GM21528 (cell line): ENCODE results near the gene CTNND2.
"Not testable (repeated sequence)": the region's sequence is repeated elsewhere in the genome, so short reads cannot be mapped to it uniquely, and the experiment has no call there.

ENCODE experiments used
- ATAC-seq: cut with Tn5 transposase; IDR thresholded peaks from one replicate; pipeline ENCODE4 v1.9.1; 2021; ENCODE audit warnings: mild to moderate bottlenecking, moderate library complexity; ENCODE audit not compliant: unreplicated experiment, low FRiP score

CTNND2 gene

DNA sequence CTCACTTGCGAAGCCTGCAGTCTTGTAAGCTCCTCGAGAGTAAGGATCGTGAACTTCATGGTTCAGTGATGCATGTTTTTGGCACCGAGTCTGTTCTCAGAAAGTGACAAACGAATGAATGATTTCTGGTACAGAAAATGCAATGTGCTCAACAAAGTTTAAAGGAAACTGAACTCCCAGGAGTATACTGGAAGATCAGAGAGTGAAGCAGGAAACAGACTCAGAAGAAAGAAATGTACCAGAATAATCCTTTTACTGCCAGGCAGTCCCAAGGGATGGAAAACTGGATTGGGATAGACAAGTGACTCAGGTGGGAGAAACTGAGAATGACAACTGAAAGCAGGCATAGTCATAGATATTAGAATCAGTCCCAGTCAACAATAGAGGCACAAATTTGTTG is 420.6 kb downstream of the CTNND2 start:
- ATAC-seq: no peak

DNA sequence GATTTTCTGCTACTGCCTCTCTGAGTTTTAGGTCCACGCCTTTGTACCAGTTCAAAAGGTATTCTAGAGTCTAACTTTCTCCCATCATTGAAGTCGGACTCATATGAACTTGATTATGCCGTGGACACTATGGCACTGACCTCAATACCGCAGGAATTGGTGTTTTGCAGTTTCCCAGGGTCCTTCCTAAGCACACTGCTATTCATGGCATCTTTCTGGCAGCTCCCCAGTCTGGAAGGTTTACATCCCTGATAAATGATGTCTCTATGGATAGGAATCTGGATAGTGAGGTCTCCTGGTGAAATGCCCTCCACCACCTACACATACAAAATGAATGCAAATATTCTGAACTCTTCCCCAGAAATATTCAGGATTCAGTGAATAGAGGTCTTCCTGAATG is 422.2 kb downstream of the CTNND2 start:
- no peak for ATAC-seq

DNA sequence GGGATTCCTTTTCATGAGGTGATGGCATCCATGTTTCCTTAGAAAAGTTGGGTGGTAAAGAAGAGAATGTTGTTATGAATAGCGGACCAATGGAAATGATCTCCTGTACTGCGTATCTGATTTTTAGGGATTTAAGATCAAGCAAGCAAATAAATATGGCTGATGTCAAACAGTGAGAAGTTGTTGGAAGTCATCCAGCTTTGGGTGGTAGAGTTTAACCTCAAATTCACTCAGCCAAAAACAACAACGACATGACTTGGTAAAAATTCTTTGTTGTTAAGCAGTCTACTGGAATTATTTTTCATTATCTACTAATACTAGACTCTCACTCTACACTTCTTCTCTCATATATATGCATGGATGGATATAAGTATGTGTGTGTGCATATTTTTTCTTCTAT is 426.5 kb downstream of the CTNND2 start:
- ATAC-seq: no peak

DNA sequence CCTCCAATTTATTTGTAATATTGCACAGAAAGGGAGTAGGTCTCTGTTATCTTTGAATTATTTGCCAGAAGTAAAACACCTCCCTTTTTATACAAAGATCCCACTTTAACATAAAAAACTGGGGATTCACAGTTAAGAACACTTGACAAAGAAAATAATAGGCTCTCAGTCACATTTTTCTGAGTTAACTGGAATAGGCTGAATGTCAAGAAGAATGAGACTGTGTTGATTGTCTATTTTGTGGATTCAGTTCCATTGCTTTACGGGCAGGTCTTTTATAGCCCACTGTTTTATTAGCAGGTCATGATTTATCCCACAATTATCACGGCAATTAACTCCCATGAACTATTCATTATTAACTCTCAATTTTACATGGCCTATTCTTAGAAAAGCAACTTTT is 427.4 kb downstream of the CTNND2 start:
- ATAC-seq: no peak

DNA sequence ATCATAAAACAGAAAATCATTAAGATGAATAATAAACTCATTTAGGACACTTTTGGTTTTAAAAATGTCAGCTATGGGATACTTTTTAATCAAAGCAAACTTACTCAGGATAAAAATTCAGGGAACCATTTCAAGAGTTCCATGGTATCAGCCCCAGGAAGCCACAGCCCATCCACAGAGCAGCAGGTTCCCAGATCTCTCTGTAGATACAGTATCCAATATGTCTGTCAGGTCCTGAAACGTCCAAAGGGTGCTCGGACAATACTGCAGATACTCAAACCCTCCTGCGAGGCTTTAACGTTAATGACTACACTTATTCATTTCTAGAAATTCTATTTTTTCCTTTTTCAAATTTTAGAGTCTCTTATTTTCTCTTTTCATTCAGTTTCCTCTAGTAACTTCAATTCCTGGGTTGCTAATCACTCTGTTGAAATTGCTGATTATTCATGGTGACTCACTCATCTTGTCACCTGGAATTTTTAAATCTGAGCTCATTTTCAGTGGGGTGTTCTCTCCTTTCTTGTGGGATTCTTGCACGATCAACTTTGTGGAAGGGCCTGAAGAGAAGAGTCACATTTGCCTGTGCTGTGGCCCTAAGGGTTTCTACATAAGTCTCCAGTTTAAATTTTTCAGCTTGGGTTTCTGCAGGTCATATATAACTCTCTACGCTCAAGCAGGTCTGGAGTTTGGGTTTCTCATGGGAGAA is 435.8 kb downstream of the CTNND2 start:
- no peak for ATAC-seq

DNA sequence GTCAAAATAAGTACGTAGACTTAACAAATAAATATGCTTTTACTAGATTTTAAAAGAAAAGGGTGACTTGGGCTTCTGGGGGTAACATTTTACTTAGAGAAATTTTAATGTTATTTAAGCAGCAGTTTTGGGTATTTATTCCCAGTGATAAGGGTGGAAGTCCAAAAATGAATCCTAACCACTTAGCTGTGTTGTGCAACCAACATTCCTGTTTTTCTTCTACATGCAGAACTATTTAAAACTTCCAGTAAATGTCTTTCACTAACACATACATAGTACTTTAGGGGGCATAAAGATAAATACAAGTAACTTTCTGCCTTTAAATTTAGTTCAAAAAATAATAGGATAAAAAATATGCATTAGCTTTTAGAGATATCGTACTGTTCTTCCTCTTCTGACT is 436.7 kb downstream of the CTNND2 start:
- no peak for ATAC-seq

DNA sequence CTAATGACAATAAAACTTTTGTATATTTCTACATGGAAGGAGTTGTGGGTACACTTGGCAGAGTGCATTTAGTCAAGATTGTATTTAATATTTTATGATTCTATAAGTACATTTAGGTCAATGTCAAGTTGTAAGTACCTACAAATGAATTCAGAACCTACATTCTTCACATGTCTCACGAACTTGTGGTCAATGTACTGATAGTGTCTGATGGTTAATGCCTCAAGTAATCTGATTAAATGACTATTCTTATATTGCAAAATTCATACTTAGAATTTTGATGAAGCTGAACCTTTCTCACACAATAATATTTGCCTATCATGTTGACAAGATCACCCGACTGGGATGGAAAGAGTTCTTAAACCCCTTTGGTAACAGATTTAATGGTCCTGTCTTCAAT is 444.5 kb downstream of the CTNND2 start:
- ATAC-seq: no peak

DNA sequence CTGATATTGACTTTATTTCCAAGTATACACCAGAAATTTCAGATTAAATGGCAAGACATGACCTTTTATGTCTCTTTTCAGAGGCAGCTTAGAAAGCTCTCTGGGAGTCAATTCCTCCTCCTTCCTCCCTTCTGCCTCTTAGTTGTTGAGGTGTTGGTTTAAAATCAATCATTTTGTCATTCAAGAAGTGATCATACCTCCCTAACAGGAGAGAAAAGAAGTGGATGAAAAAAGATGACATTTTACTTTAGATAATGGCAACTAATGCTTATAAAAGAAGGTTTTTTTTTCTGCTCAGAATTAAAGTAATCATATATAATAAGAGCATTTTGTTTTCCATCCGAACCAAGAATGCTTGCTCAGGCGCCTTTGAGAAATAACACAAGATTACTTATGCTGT is 448.7 kb downstream of the CTNND2 start:
- no peak for ATAC-seq

DNA sequence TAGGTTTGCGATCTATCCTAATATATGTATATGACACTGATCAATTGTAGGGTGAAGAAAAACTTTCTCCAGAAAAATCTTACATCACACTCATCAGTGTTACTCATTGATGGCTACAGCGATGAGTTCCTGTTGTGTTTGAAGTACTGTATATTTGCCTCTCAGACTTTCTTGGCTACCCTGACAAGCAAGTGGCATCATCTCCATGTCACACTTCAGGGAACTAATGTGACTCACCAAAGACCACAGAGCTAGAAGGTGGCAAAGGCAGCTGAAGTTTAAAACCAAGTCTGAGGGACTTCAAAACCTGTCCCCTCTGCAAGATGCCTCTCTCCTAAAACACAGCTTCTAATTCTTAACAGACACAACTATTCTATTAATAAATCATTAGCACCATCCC is 451.4 kb downstream of the CTNND2 start:
- ATAC-seq: no peak

DNA sequence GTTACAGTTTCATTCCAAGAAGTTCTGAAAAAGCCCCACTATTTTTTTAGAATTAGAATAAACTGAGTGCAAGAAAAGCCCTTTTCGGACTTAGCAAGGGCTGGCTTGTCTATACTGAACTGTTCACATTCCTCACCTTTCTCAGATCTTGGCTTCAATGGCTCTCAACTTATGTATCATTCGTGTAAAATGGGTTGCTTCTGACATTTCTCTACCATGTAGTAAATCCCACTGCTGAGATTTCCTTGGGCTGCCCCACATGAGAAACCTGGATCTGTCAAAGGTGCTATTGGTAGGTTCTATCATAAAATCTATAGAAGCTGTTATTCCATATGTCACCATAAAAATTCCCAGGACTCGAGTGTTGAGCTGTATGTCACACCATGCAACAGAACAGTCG is 454.3 kb downstream of the CTNND2 start:
- no peak for ATAC-seq

DNA sequence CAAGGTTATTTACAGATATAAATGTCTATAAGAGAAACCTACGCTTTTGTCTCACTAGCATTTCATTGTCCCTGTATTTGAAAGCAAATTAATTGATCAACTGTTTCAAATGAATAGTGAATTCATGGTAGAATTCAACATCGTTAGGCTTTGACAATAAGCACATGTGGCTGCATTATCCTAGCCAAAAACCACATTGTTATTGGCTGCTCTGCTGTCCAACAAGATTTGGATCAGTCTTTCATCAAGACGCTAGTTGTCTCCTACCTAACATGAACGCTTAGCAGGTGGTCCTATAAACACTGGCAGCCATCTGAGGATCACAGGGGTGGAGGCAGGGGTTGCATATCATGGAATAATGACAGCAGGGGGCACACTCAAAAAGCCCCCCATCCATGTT is 455.0 kb downstream of the CTNND2 start:
- no peak for ATAC-seq

DNA sequence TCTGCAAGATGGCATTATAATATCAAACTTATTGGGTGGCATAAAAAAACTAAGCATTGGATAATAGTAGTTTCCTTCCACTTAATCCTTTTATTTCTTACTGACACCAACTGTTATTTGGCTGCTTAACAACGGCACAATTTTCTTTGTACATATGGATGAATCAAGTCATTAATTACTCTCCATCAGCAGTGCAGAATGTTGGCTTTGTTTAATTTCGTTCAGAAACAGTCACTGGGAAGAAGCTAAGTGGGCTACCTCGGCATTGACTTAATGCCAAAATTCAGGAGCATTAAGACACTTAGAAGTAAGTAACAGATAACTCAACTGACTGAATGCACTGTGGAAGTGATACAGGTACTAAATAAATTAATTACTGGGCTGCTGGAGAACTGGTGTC is 460.4 kb downstream of the CTNND2 start:
- no peak for ATAC-seq

DNA sequence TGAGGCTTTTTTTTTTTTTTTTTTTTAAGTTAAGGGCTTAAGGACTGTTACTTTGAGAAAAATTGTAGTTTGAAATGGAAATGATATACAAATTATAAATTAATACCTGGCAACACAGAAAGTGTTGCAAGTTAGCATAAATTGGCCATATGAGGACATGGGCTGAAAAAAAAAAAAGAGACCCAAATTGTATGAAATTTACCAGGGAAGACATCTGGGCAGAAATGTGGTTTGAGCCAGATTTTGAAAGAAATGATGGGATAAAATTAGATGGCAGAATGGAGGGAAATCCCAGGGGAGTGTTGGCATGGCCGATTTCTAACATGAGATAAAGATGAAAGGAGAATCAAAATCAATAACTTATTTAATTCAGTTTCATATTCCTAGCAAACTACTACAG is 472.1 kb downstream of the CTNND2 start:
- ATAC-seq: no peak

DNA sequence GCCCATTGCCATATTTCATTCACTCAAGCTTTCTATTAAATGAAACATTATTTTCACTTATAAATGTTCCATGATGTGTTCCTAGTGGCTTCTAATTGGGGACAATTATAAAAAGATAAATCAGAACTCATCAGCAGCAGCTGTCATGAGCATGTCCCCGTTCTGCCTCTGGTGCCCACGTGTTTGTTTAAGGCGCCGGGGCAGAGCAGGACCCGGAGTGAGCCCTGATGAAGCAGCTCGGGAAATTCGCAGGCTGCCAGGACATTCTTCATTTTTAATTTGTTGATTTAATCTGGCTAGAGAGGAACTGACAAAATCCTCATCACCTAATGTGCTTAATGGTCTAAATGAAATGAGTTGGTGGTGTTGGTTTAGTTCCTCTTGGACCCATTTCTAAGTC is 475.0 kb downstream of the CTNND2 start:
- no peak for ATAC-seq

DNA sequence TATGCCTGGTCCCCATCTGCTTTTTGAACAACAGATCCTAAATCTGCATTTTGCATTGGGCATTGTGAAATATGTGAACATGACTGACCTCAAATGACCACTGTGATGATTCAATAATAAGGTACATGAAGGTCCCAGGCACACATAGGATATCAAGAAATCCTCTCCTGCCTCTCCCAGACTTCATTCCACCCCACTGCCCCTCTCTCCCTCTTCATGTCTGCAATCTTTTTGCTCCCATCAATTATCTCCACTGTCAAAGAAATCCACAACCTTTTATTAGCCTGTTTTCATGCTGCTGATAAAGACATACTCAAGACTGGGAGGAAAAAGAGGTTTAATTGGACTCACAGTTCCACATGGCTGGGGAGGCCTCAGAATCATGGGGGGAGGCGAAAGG is 476.7 kb downstream of the CTNND2 start:
- ATAC-seq: no peak

DNA sequence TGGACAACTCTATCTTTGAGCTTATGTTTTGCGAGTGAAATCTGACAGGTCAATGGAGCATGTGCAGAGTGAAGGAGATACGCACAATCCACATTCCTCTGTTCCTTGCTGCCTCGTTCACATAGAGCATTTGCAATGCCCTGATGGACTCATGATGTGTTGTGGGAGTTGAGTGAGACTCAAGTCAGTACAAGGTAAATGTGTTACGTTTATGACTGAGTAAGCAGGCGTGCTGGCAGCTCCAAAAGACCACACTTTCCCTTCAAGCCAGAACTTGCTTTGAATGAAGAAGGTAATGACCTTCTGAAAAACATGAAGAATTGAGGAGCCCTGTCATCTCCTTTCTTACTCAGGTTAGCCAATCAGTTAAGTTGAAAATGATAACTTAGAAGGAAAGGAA is 477.8 kb downstream of the CTNND2 start:
- ATAC-seq: no peak

DNA sequence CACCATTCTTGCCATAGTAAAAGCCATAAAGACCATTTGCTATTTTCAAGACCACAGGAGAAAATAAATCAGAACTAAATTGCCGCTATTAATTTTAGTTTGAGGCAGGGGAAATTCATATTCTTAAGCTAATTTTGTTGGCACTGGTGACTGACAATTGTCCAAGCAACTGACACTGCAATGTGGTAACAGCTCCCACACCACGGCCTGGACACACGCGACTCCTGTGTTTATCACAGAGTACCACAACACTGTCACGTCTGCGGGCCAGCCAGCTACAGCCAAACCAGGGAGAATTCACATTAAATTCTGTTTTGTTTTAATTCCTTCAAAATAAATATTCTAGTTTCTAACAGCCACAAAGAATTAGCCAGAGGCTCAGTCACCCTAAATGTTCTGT is 481.9 kb downstream of the CTNND2 start:
- ATAC-seq: no peak

DNA sequence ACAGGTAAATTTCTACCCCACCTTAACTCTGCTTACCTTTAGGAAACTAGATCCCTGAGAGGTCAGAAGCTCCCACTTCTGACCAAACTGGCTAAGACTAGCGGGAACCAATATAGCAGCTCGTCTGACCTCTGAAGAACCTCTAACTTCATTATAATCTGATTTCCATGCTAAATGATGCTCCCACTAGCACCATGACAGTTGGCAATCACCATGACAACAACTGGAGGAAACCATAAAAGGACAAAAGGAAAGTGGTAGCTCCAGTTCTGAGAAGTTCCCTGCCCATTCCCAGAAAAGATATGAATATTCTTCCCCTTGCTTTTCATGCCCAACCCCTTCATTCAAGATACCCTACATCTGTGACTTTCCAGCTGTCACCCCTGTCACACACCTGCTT is 483.3 kb downstream of the CTNND2 start:
- ATAC-seq: no peak

DNA sequence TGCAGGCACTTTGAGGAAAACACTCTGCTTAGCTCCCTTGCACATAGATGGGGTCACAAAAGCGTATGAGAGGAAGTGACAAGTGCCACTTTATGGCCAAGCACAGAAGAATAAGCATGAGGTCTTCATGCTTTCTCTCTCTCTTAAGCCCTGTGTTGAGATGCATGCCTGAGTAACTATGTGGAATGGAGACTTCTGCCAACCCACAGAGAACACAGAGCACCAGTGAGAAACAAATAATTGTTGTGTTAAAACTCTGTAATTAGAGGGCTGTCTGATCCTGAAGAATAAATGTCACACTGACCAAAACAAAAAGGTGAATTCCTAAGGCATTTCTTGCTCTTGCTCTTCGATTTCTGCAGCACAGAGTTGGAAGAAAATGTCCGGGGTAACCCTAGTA is 488.5 kb downstream of the CTNND2 start:
- no peak for ATAC-seq

DNA sequence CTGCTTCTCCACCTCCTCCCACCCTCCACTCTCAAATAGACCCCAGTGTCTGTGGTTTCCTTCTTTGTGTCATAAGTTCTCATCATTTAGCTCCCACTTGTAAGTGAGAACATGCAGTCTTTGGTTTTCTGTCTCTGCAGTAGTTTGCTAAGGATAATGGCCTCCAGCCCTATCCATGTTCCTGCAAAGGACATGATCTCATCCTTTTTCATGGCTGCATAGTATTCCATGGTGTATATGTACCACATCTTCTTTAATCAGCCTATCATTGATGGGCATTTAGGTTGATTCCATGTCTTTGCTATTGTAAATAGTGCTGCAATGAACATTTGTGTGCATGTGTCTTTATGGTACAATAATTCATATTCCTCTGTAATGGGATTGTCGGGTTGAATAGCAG is 489.5 kb downstream of the CTNND2 start:
- ATAC-seq: not testable (repeated sequence)

DNA sequence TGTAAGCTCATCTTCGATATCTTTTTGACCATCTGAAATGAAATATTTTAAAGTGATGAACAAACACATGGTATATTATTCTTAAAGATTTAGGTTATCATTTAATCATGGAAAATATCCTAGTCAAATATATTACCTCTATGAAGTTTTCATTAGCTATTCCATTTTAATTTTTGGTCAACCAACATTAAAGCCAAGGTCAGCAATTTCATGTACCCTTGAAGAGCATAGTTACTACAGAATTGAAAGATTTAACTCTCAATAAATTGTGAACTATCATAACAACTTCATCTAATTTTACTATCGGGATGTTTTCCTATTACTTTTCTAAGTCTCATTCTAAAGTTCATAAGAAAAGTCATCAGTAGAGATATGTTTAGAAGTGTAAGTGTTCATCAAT is 492.6 kb downstream of the CTNND2 start:
- no peak for ATAC-seq

DNA sequence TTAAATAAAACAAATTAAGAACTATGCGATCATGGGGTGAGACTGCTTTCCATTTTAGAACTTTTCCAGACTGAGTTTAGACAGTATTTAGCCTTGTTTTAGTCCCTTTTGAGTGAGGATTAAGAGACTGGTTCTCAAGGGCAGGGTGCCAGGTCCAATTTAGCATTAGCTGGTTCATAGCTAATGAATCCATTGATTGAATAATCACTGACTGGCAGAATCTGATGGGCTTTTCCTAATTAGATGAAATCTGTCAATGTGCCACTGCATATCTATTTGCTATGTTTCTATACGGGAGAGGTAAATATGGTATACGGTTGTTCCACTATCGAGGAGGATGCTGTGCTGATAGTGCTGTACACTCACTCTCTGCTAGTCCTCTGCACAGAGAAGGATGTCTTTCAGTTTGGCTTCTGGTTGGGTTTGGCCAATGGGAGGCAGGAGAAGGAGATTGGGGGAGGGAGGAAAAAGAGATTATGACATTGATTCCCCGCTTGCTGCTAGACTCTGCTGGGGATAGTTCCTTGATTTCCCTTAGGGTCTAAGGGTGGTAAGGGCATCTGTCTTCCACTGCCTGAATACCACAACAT is 496.6 kb downstream of the CTNND2 start:
- no peak for ATAC-seq

DNA sequence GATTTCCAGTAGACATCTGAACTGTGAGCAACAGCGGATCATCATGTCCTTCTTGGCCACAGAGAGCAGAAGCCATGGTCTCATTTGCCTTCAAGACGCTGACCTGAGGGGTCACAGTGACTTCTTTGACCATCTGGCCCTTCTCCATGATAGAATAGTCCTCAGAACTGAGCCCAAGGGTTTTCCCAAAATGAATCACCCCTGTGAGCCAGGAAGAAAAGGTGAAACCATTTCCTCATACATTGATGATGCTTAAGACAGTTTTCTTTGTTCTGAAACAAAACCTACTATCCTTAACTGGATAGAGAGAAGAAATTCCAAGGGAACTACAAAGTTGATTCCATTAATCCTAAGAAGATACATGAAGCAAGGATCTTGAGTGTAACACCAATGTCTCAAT is 503.9 kb downstream of the CTNND2 start:
- no peak for ATAC-seq
